HEK293 (cell line): ENCODE measurements around the gene CTBP2.

Source experiments
- CTCF ChIA-PET: fragments of 350-600 bp; formaldehyde crosslinking; extraction: SDS; loops from one replicate; lab custom pipeline; 2021; ENCODE audit warnings: antibody characterized with exemption; lab: Yijun Ruan, JAX
- POLR2A ChIA-PET: fragments of 300-600 bp; formaldehyde crosslinking; extraction: SDS; loops from one replicate; lab custom pipeline; 2020; ENCODE audit warnings: antibody characterized with exemption, inconsistent platforms; lab: Yijun Ruan, JAX
- H3K27ac ChIP-seq: fragments of 200-500 bp; sonication (Bioruptor generic); 2 replicates; pipeline ENCODE4 v1.5.1; 2014; ENCODE audit warnings: low read depth, low read length, control low read depth, inconsistent platforms; ENCODE audit errors: extremely low read depth
- H3K36me3 ChIP-seq, 2 experiments: fragments of 200-500 bp in 1 of 2; sonication (Bioruptor generic) in 1 of 2; 1 replicate in 1 of 2; 2 replicates in 1 of 2; pipeline ENCODE4 v1.5.1; 2014 to 2017; ENCODE audit warnings: inconsistent platforms in 2 of 2, low read length in 2 of 2; ENCODE audit not compliant: control insufficient read depth in 2 of 2, insufficient read depth in 1 of 2
- H3K4me1 ChIP-seq: fragments of 200-500 bp; sonication (Bioruptor generic); 2 replicates; pipeline ENCODE4 v1.5.1; 2014; ENCODE audit warnings: mild to moderate bottlenecking, low read length, inconsistent platforms; ENCODE audit not compliant: control insufficient read depth, insufficient read depth
- H3K4me3 ChIP-seq: 2 replicates; pipeline ENCODE4 v1.5.1; 2011; ENCODE audit warnings: low read depth, mild to moderate bottlenecking, control low read depth, low read length, moderate library complexity
- H3K9me3 ChIP-seq: fragments of 200-500 bp; sonication (Bioruptor generic); 2 replicates; pipeline ENCODE4 v1.5.1; 2014; ENCODE audit warnings: low read depth, low read length, inconsistent platforms; ENCODE audit not compliant: control insufficient read depth, insufficient read depth
- ATF2 ChIP-seq: fragments of 450-650 bp; formaldehyde crosslinking; IDR thresholded peaks from 2 replicates; pipeline ENCODE4 v1.5.1; 2016; ENCODE audit warnings: missing biosample characterization, missing genetic modification characterization, low read depth
- BCL11A ChIP-seq: fragments of 450-650 bp; formaldehyde crosslinking; IDR thresholded peaks from 2 replicates; pipeline ENCODE4 v1.5.1; 2016; ENCODE audit warnings: low read depth, missing biosample characterization, missing genetic modification characterization
- BCL6B ChIP-seq: fragments of 450-650 bp; formaldehyde crosslinking; IDR thresholded peaks from 2 replicates; pipeline ENCODE4 v1.5.1; 2017; ENCODE audit warnings: missing biosample characterization, missing genetic modification characterization
- EGR2 ChIP-seq: fragments of 450-650 bp; formaldehyde crosslinking; IDR thresholded peaks from 2 replicates; pipeline ENCODE4 v1.5.1; 2016; ENCODE audit warnings: low read depth, missing biosample characterization, missing genetic modification characterization
- KLF1 ChIP-seq: fragments of 450-650 bp; formaldehyde crosslinking; IDR thresholded peaks from 2 replicates; pipeline ENCODE4 v1.5.1; 2016; ENCODE audit warnings: missing biosample characterization, missing genetic modification characterization
- PRDM6 ChIP-seq: fragments of 450-650 bp; formaldehyde crosslinking; IDR thresholded peaks from 2 replicates; pipeline ENCODE4 v1.5.1; 2017; ENCODE audit warnings: missing biosample characterization, missing genetic modification characterization
- SP2 ChIP-seq: fragments of 450-650 bp; formaldehyde crosslinking; IDR thresholded peaks from 2 replicates; pipeline ENCODE4 v1.5.1; 2016; ENCODE audit warnings: missing biosample characterization, missing genetic modification characterization
- TRIM28 ChIP-seq: IDR thresholded peaks from 2 replicates; pipeline ENCODE4 v1.6.1; 2011; ENCODE audit warnings: low read length, control low read depth, borderline replicate concordance
- ZBTB21 ChIP-seq: fragments of 450-650 bp; formaldehyde crosslinking; IDR thresholded peaks from 2 replicates; pipeline ENCODE4 v1.5.1; 2017; ENCODE audit warnings: missing biosample characterization, missing genetic modification characterization
- ZBTB48 ChIP-seq: fragments of 450-650 bp; formaldehyde crosslinking; IDR thresholded peaks from 2 replicates; pipeline ENCODE4 v1.5.1; 2016; ENCODE audit warnings: missing biosample characterization, missing genetic modification characterization
- ZEB2 ChIP-seq: fragments of 450-650 bp; formaldehyde crosslinking; IDR thresholded peaks from 2 replicates; pipeline ENCODE4 v1.5.1; 2016; ENCODE audit warnings: missing biosample characterization, missing genetic modification characterization
- ZFHX2 ChIP-seq: fragments of 450-650 bp; formaldehyde crosslinking; conservative IDR thresholded peaks from 2 replicates; pipeline ENCODE4 v1.5.1; 2016; ENCODE audit warnings: missing biosample characterization, missing genetic modification characterization
- ZNF223 ChIP-seq: fragments of 450-650 bp; formaldehyde crosslinking; IDR thresholded peaks from 2 replicates; pipeline ENCODE4 v1.5.1; 2016; ENCODE audit warnings: missing biosample characterization, missing genetic modification characterization
- ZNF311 ChIP-seq: fragments of 450-650 bp; formaldehyde crosslinking; IDR thresholded peaks from 2 replicates; pipeline ENCODE4 v1.5.1; 2017; ENCODE audit warnings: missing biosample characterization, missing genetic modification characterization, borderline replicate concordance
- ZNF394 ChIP-seq: fragments of 450-650 bp; formaldehyde crosslinking; IDR thresholded peaks from 2 replicates; pipeline ENCODE4 v1.5.1; 2016; ENCODE audit warnings: missing biosample characterization, missing genetic modification characterization, mild to moderate bottlenecking, moderate library complexity, borderline replicate concordance
- ZNF513 ChIP-seq: fragments of 450-650 bp; IDR thresholded peaks from 2 replicates; pipeline ENCODE4 v1.5.1; 2018; ENCODE audit warnings: missing biosample characterization, missing genetic modification characterization
- ZNF514 ChIP-seq: fragments of 450-650 bp; formaldehyde crosslinking; IDR thresholded peaks from 2 replicates; pipeline ENCODE4 v1.5.1; 2016; ENCODE audit warnings: missing biosample characterization, missing genetic modification characterization
- ZNF629 ChIP-seq: fragments of 450-650 bp; formaldehyde crosslinking; IDR thresholded peaks from 2 replicates; pipeline ENCODE4 v1.5.1; 2017; ENCODE audit warnings: missing biosample characterization, missing genetic modification characterization
- ZNF658 ChIP-seq: fragments of 450-650 bp; formaldehyde crosslinking; IDR thresholded peaks from 2 replicates; pipeline ENCODE4; 2016; ENCODE audit warnings: missing biosample characterization, missing genetic modification characterization
- ZNF660 ChIP-seq: fragments of 450-650 bp; IDR thresholded peaks from 2 replicates; pipeline ENCODE4 v1.5.1; 2018; ENCODE audit warnings: missing biosample characterization, mild to moderate bottlenecking, missing genetic modification characterization
- ZNF768 ChIP-seq: fragments of 450-650 bp; formaldehyde crosslinking; IDR thresholded peaks from 2 replicates; pipeline ENCODE4 v1.5.1; 2018; ENCODE audit warnings: missing biosample characterization, mild to moderate bottlenecking, missing genetic modification characterization
- ZNF776 ChIP-seq: fragments of 450-650 bp; formaldehyde crosslinking; IDR thresholded peaks from 2 replicates; pipeline ENCODE4 v1.5.0; 2017; ENCODE audit warnings: missing biosample characterization, missing genetic modification characterization, borderline replicate concordance
- ZNF830 ChIP-seq: fragments of 450-650 bp; IDR thresholded peaks from 2 replicates; pipeline ENCODE4 v1.5.0; 2018; ENCODE audit warnings: missing biosample characterization, missing genetic modification characterization, low read depth, mild to moderate bottlenecking, moderate library complexity

The CTBP2 gene

GRCh38 chr10:125057158-125058001 lies 103.0 kb downstream of the CTBP2 start:
- no peak overlapping the region; the same call in 1 of the 2 replicates for H3K27ac ChIP-seq
- no peak for TF ChIP-seq ZNF394 (tag by site-specific recombination)
- no peak for TF ChIP-seq BCL11A (tag by site-specific recombination)
- TF ChIP-seq ZNF658 (tag by site-specific recombination), result no peak
- 0 out of 2 replicates have a peak, but pooled peaks have one; percentile 9 for TF ChIP-seq ZFHX2 (tag by site-specific recombination)
- no peak for TF ChIP-seq EGR2 (tag by site-specific recombination)
- TF ChIP-seq BCL6B (tag by site-specific recombination), result no peak
- TF ChIP-seq ZBTB21 (tag by site-specific recombination), result no peak
- TF ChIP-seq ATF2, result peak; percentile 27; the same call in 1 of the 2 replicates
- TF ChIP-seq ZEB2, result no peak
- no peak for TF ChIP-seq ZNF768 (tag by site-specific recombination)
- peak; percentile 44; the same call in 1 of the 2 replicates for TF ChIP-seq ZNF629 (tag by site-specific recombination)
- TF ChIP-seq ZBTB48 (tag by site-specific recombination), result no peak
- no peak for TF ChIP-seq ZNF223 (tag by site-specific recombination)
- TF ChIP-seq PRDM6, result peak; percentile 24
- no peak for TF ChIP-seq ZNF514 (tag by site-specific recombination)
- TF ChIP-seq ZNF660 (tag by site-specific recombination), result no peak
- no peak for TF ChIP-seq ZNF311
- TF ChIP-seq ZNF776, result no peak
- TF ChIP-seq TRIM28, result no peak
- peak; percentile 15; the same call in 1 of the 2 replicates for TF ChIP-seq SP2 (tag by site-specific recombination)
- TF ChIP-seq KLF1, result no peak
- no peak for TF ChIP-seq ZNF513
- no peak for TF ChIP-seq ZNF830 (tag by site-specific recombination)
- TF ChIP-seq, all 188 proteins: peak for 5

More at GRCh38 chr10:125057158-125058001, 103.0 kb downstream of the CTBP2 start:
- CTCF ChIA-PET, result interaction anchor here (0.6 to 2.4 kb wide), 4 partner anchors 9 to 551 kb away, joined by 3 to 14 read pairs (median 6); no protein-coding TSS in a partner anchor
- Histone ChIP-seq H3K4me3 (no peak overlapping the region), H3K4me1 (peaks cover 13% of the 10 kb centered on the region), H3K9me3 (no peaks in the 10 kb centered on the region), H3K36me3 (peaks cover 0 to 9% of the 10 kb centered on the region in 2 experiments; a peak in 1 of 3 replicates)
- POLR2A ChIA-PET, result no interaction called here
